Keratinocyte (primary cell): ENCODE results near the gene LIN7B.

ENCODE experiments used
- CTCF ChIP-seq, 3 experiments: IDR thresholded peaks in 1 of 3; conservative IDR thresholded peaks in 1 of 3; optimal IDR thresholded peaks in 1 of 3; 2 replicates in 2 of 3; 3 replicates in 1 of 3; pipeline versions ENCODE3 to v1.5.1; 2011; ENCODE audit warnings: low read length in 3 of 3, mild to moderate bottlenecking in 3 of 3, moderate library complexity in 2 of 3, control low read depth in 1 of 3, inconsistent platforms in 1 of 3; ENCODE audit not compliant: insufficient read depth in 2 of 3; ENCODE audit errors: extremely low read depth in 1 of 3
- EZH2 ChIP-seq: IDR thresholded peaks from one replicate; pipeline ENCODE4 v1.6.1; 2012; ENCODE audit warnings: inconsistent platforms, mild to moderate bottlenecking, low read length, moderate library complexity

GRCh38 chr19:49165865-49166301 lies 51.7 kb downstream of the LIN7B start:
- TF ChIP-seq CTCF (optimal IDR thresholded peaks at IDR 0.05 in 1 of 3, IDR thresholded peaks at IDR 0.05 in 1 of 3, conservative IDR thresholded peaks at IDR 0.05 in 1 of 3; ENCODE audit: extremely low read depth in 1 of 3, insufficient read depth in 2 of 3, low read length in 3 of 3), result no peak
- TF ChIP-seq EZH2, result no peak
